ENCODE data around the gene RAB28.

DNA sequence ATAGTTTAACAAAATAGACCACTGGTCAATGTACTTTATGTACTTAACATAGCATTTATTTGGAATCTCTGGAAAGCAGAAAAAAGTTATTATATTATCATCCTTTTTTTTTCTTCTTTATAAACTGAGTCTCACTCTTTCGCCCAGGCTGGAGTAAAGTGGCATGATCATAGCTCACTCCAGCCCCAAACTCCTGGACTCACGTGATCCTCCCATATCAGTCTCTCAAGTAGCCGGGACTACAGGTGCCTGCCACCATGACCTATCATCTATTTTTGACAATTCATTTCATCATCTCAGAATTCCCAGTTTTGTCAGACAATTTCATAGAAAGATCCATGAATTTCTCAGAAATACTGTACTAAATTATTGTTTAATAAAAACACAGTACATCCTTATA lies 12.7 kb downstream of the RAB28 start:
- TF ChIP-seq, protein P1, sequence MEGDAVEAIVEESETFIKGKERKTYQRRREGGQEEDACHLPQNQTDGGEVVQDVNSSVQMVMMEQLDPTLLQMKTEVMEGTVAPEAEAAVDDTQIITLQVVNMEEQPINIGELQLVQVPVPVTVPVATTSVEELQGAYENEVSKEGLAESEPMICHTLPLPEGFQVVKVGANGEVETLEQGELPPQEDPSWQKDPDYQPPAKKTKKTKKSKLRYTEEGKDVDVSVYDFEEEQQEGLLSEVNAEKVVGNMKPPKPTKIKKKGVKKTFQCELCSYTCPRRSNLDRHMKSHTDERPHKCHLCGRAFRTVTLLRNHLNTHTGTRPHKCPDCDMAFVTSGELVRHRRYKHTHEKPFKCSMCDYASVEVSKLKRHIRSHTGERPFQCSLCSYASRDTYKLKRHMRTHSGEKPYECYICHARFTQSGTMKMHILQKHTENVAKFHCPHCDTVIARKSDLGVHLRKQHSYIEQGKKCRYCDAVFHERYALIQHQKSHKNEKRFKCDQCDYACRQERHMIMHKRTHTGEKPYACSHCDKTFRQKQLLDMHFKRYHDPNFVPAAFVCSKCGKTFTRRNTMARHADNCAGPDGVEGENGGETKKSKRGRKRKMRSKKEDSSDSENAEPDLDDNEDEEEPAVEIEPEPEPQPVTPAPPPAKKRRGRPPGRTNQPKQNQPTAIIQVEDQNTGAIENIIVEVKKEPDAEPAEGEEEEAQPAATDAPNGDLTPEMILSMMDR (IDR thresholded peaks at IDR 0.05), result no peak
- TF ChIP-seq POLR2A (IDR thresholded peaks at IDR 0.05), result no peak
